ENCODE measurements around the gene CHST11. TPM values are rescaled to one million over a fixed set of nuclear protein-coding genes. Genes with fewer than 3 reads are reported as not detected.

CHST11 gene
- total and polyA plus RNA-seq, 8 donors, result 11.1 to 56.9 (median 14.8) TPM

- H3K9me3 ChIP-seq, result no peaks in the 10 kb centered on the region
- TF ChIP-seq CTCF (IDR thresholded peaks at IDR 0.05), result no peak
- H3K4me3 ChIP-seq, result no peak overlapping the region
- H3K36me3 ChIP-seq, result no peaks in the 10 kb centered on the region
- DNase-seq (no peak), ATAC-seq (no peak)
- peaks cover 22 to 65% of the 10 kb centered on the region in 2 donors for H3K4me1 ChIP-seq
- no peak overlapping the region for H3K27ac ChIP-seq
- intact Hi-C loops (cut with DNase I), result no loop called here
- no peaks in the 10 kb centered on the region for H3K27me3 ChIP-seq
These were observed 281.1 kb downstream of the CHST11 start for GRCh38 chr12:104737791-104738301.

- no peaks in the 10 kb centered on the region for H3K27me3 ChIP-seq
- ATAC-seq (peak; percentile 28), DNase-seq (no peak)
- no peaks in the 10 kb centered on the region for H3K9me3 ChIP-seq
- H3K27ac ChIP-seq, result no peak overlapping the region
- TF ChIP-seq CTCF (IDR thresholded peaks at IDR 0.05), result no peak
- intact Hi-C loops (cut with DNase I), result no loop called here
- H3K4me3 ChIP-seq, result no peak overlapping the region
- peaks cover 22 to 64% of the 10 kb centered on the region in 2 donors for H3K4me1 ChIP-seq
- no peaks in the 10 kb centered on the region for H3K36me3 ChIP-seq
These were observed 281.6 kb downstream of the CHST11 start for GRCh38 chr12:104738331-104738730.

- TF ChIP-seq CTCF (IDR thresholded peaks at IDR 0.05), result no peak
- Histone ChIP-seq H3K4me3 (no peak overlapping the region), H3K9me3 (no peaks in the 10 kb centered on the region), H3K4me1 (peaks cover 22 to 57% of the 10 kb centered on the region in 2 donors), H3K27me3 (no peaks in the 10 kb centered on the region), H3K27ac (no peak overlapping the region), H3K36me3 (no peaks in the 10 kb centered on the region)
- DNase-seq, result no peak
- no peak for ATAC-seq
- intact Hi-C loops (cut with DNase I), result no loop called here
These were observed 282.3 kb downstream of the CHST11 start for GRCh38 chr12:104738776-104739642.

GRCh38 chr12:104740668-104741067, 283.9 kb downstream of the CHST11 start:
- intact Hi-C loops (cut with DNase I), result no loop called here
- no peaks in the 10 kb centered on the region for H3K9me3 ChIP-seq
- H3K4me1 ChIP-seq, result peaks cover 22 to 45% of the 10 kb centered on the region in 2 donors
- H3K36me3 ChIP-seq, result no peaks in the 10 kb centered on the region
- H3K4me3 ChIP-seq, result no peak overlapping the region
- DNase-seq (no peak), ATAC-seq (peak; percentile 66)
- no peaks in the 10 kb centered on the region for H3K27me3 ChIP-seq
- no peak for TF ChIP-seq CTCF (IDR thresholded peaks at IDR 0.05)
- peak overlapping the region in 1 of 2 donors; percentile 53 for H3K27ac ChIP-seq

DNA sequence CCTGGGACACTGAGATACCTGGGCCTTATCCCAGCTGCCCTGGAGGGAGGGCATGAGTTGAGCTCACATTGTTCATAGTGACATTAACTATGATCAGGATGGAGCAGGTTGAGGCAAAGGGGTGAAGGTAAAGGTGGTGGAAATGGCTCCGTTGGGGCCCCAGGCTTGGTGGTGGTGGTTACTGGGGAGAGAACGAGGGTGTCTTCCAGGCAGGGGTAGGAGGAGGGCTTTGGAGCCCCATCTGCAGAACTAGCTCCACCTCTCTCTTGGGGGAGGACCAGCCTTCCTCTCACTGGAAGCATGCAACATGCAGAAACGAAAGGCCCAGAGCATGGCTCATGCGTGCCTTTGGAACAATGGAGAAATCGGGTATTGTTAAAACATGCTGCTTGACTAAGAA, 284.3 kb downstream of the CHST11 start:
- Histone ChIP-seq H3K36me3 (no peaks in the 10 kb centered on the region), H3K27me3 (no peaks in the 10 kb centered on the region), H3K9me3 (no peaks in the 10 kb centered on the region), H3K27ac (peak overlapping the region in 1 of 2 donors; percentile 53), H3K4me3 (no peak overlapping the region), H3K4me1 (peaks cover 18 to 45% of the 10 kb centered on the region in 2 donors)
- intact Hi-C loops (cut with DNase I), result no loop called here
- no peak for TF ChIP-seq CTCF (IDR thresholded peaks at IDR 0.05)
- DNase-seq (no peak), ATAC-seq (peak; percentile 8)

Measured in left lung (tissue), 10 donors.